HG03439 (cell line): ENCODE data around the gene PRTN3.
A peak's percentile ranks its signal among the peaks of the same experiment; 100 is the strongest.

Source experiments
- ATAC-seq: cut with Tn5 transposase; IDR thresholded peaks from one replicate; pipeline ENCODE4 v1.9.1; 2021; ENCODE audit warnings: mild to moderate bottlenecking, moderate library complexity; ENCODE audit not compliant: unreplicated experiment

PRTN3 gene

DNA sequence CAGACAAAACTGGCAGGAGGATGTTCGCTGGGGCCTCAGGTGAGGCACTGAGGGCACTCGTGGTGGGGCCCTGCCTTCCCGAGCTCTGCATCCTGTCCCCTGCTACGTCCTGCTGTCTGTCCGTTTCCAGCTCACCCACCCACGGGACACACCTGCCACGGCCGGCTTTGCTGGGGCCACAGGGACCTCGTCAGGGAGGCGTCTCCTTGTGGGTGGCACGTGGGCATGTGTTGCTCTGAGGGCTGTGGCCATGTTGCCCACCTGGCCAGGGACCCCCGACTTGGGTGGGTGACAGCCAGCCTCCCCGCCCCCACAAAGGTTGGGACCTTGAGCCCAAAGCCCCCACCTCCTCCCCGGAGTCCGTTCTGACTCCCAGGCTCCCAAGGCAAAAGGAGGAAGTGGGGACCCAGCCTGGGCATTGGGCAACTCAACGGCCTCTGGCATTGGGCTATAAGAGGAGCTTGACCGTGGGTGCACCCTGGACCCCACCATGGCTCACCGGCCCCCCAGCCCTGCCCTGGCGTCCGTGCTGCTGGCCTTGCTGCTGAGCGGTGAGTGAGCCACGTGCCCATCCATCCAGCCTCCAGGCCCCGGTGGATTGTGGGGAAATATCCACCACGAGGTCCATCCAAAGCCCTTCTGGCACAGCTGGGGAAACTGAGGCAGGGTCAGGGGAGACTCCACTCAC lies at the start of gene PRTN3:
Gene PRTN3 (plus strand): TSS at position 481 of the 688 bp plus-strand sequence. CDS start 10 bp downstream, at position 491.
- ATAC-seq, result no peak

DNA sequence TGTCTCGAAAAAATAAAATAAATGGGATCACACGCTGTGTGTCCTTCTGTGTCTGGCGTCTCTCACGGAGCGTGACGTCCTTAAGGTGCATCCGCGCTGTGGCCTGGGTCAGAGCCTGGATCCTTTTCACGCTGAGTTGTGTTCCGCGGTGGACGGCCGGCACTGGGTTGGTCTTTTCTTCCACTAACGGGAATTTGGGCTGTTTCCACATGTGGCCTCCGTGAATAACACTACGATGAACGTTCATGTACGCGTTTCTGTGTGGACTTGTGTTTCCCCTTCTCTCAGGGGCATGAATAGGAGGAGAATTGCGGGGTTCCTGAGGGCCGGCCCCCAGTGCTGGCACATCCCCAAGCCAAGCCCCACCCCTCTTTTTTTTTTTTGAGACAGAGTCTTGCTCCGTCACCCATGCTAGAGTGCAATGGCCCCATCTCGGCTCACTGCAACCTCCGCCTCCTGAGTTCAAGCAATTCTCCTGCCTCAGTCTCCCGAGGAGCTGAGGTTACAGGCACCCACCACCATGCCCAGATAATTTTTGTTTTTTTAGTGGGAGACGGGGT lies 49.7 kb upstream of the PRTN3 start:
- no peak for ATAC-seq

- ATAC-seq, result no peak
These were observed 49.1 kb upstream of the PRTN3 start for GRCh38 chr19:791567-792305.

DNA sequence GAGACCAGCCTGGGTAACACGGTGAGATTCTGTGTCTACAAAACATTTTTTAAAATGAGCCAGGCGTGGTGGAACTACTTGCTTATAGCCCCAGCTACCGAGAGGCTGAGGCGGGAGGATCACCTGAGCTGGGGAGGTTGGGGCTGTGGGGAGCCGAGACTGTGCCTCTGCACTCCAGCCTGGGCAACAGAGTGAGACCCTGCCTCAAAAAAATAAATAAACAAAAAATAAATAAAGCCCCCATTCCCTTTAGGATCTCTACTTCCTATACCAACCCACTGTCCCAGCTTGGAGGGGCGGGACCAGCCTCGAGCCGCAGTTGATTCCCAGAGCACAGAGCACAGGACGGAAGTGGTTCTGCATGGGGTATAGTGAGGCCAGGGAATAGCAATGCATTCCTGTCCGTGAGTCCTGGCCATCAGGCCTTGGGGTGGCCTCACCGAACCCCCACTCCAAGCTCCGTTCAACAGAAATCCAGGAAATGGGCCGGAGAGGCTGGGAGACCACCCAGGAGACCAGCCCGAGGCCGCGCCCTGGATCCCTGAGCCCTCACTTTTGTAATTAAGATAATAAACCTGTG lies 48.4 kb upstream of the PRTN3 start:
- ATAC-seq, result no peak

- ATAC-seq, result no peak
These were observed 47.0 kb upstream of the PRTN3 start for GRCh38 chr19:793806-794205.

- ATAC-seq, result no peak
These were observed 45.7 kb upstream of the PRTN3 start for GRCh38 chr19:795073-795611.

- no peak for ATAC-seq
These were observed 44.9 kb upstream of the PRTN3 start for GRCh38 chr19:795691-796581.

DNA sequence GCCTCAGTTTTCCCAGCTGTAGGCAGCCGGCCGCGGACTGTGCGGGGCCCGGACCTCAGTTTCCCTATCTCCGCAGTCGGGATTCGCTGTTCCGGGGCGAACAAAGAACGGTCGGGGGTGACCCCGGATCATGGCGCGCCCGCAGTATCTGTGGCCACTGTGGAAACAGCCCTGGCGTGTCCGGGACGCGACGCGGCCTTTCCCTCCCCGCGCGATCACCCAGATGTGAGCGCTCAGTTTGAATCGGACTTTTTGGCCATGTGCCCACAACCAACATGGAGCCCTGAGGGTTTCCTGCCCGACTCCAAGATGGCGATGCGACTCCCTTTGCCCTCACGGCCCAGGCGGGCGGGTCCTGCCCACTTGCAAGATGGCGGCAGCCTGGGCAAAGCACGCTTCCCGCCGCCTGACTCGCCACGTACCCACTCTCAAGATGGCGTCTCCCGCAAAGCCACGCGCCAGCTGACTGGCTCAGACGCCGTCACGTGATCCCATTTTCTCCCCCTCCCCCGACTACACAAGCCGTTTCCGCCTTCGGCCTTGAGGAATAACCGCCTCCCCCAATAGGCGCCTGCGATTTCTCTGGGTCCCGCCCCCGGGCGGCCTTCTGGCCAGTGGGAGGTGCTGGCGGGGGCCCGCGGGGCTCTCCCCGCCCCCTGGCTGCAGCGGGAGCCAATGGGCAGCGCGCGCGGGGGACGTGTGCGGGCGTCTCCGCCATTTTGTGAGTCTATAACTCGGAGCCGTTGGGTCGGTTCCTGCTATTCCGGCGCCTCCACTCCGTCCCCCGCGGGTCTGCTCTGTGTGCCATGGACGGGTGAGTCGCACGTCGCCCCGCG lies 43.9 kb upstream of the PRTN3 start, which contains the start of gene PTBP1:
Gene PTBP1 (plus strand): TSS at position 761 of the 836 bp plus-strand sequence. CDS start 46 bp downstream, at position 807.
- ATAC-seq, result peak; percentile 79

- ATAC-seq, result peak; percentile 34
These were observed 43.0 kb upstream of the PRTN3 start for GRCh38 chr19:797528-798414.

- ATAC-seq, result no peak
These were observed 42.3 kb upstream of the PRTN3 start for GRCh38 chr19:798415-799075.

GRCh38 chr19:799076-799881 lies 41.5 kb upstream of the PRTN3 start:
- no peak for ATAC-seq

DNA sequence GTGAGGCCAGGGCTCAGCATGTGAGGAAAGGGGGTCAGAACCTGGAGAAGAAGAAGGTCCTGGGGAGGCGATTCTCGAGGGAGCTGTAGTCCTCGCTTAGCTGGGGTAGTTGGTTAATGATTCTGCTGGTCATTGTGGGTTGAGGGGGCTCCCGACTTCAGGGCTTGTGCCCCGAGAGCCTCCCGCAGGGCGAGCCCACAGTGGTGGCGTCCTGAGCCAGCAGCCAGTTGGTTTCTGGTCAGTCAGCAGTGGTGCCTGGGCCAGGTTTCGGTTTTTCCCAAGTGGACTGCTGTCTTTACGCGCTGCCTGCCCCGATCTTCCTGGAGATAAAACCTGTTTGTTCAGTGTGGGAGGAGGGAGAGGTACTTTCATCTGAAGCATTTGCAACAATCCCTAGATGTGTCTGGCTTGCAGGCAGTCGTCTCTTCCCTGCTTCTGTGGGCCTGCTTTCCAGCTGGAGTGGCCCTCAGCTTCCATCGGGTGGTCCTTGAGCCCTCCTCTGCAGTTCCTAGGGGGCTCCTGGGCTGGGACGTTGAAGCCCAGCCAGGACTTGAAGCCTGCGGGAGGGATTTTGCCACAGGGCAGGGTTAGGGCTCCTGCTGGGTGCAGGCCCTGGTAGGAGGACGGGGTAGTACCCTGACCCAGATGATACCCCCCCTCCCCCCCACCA lies 40.3 kb upstream of the PRTN3 start:
- ATAC-seq, result no peak

DNA sequence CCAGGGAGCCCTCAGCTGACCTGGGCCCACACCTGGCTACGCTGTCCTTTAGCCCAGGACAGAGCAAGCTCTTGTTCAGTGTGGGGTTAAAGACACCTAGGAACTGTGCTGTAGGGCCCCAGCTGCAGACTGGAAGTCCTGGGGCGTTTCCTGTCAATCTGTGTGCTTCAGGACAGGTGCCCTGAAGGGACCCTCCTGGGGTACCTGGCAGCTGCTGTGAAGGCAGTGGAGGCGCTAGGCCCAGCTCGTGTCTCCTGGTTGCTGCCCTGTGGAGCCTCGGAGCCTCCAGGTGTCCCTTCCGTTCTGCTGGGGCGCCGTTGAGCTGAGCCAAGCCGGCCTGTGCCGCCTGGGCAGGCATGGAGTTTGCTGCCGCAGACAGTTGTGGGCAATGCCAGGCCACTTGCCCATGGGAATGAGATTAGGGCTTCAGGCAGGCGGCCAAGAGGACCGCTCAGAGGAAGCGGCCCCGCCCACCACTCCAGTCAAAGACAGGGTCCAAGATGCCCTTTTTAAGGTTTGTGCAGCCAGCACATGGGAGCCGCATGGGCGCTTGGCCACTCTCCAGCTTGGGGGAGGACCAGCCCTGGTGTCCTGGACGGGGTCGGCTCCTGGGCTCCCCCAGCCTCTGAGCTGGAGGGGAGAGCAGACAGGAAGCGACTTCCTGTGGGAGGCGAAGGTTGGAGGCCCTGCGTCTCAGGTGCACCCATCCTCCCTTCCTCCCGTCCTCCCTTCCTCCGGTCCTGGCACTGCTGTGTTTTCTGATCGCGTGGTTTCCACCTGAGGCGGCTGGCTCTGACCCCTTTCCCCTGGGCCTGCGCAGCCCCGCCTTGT lies 39.6 kb upstream of the PRTN3 start:
- no peak for ATAC-seq

DNA sequence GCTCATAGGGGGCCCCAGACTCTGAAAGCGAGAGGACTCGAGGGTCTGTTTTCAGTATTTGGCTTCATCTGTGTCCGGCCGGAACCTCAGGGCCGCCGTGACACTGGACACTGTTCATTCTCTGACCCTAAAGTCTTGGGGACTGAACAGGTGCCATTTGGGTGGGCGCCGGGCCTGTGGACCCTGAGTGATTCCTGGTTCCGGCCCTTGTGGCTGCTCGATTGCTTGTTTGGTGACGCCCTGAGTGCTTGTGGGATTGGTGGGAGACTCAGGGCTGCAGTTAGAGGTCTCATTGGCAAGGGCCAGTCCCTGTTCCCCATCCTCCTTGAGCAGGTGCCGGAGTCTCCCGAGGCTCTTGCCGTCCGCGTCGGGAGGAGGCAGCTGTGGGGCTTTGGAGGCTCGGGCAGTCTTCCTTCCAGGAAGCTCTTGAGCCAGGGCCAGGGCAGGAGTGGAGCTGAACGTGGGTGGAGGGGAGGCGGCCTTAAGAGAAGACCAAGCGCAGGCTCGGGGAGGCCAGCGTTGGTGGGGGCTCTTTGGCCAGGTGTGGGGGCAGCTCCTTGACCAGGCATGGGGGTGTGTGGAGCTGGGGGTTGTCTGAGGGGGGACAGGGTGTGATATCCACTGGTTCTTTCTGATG lies 38.8 kb upstream of the PRTN3 start:
- ATAC-seq, result no peak

- no peak for ATAC-seq
These were observed 38.2 kb upstream of the PRTN3 start for GRCh38 chr19:802498-803098.
